HEK293 (cell line): ENCODE data around the gene DISP3.

Experiments used
- CTCF ChIP-seq: fragments of 450-650 bp; formaldehyde crosslinking; IDR thresholded peaks from 2 replicates; pipeline ENCODE4 v1.5.1; 2016; ENCODE audit warnings: missing biosample characterization, missing genetic modification characterization
- GLIS1 ChIP-seq: fragments of 450-650 bp; formaldehyde crosslinking; IDR thresholded peaks from 2 replicates; pipeline ENCODE4 v1.5.1; 2016; ENCODE audit warnings: missing biosample characterization, missing genetic modification characterization
- INSM2 ChIP-seq: fragments of 450-650 bp; formaldehyde crosslinking; IDR thresholded peaks from 2 replicates; pipeline ENCODE4 v1.5.1; 2016; ENCODE audit warnings: missing biosample characterization, missing genetic modification characterization
- ZBTB10 ChIP-seq: fragments of 450-650 bp; formaldehyde crosslinking; IDR thresholded peaks from 2 replicates; pipeline ENCODE4 v1.5.1; 2016; ENCODE audit warnings: missing biosample characterization, missing genetic modification characterization
- ZFP69B ChIP-seq: fragments of 450-650 bp; formaldehyde crosslinking; IDR thresholded peaks from 2 replicates; pipeline ENCODE4 v1.5.1; 2016; ENCODE audit warnings: missing biosample characterization, missing genetic modification characterization
- ZNF174 ChIP-seq: fragments of 450-650 bp; formaldehyde crosslinking; IDR thresholded peaks from 2 replicates; pipeline ENCODE4 v1.5.0; 2017; ENCODE audit warnings: missing biosample characterization, mild to moderate bottlenecking, missing genetic modification characterization
- ZNF404 ChIP-seq: fragments of 450-650 bp; formaldehyde crosslinking; IDR thresholded peaks from 2 replicates; pipeline ENCODE4 v1.5.1; 2017; ENCODE audit warnings: missing biosample characterization, missing genetic modification characterization
- ZNF433 ChIP-seq: fragments of 450-650 bp; formaldehyde crosslinking; IDR thresholded peaks from 2 replicates; pipeline ENCODE4 v1.5.1; 2016; ENCODE audit warnings: missing biosample characterization, missing genetic modification characterization, low read depth
- ZNF549 ChIP-seq: fragments of 450-650 bp; IDR thresholded peaks from 2 replicates; pipeline ENCODE4 v1.5.1; 2018; ENCODE audit warnings: missing biosample characterization, missing genetic modification characterization, mild to moderate bottlenecking, inconsistent platforms, moderate library complexity
- ZNF626 ChIP-seq: fragments of 450-650 bp; sonication (Bioruptor Pico); formaldehyde crosslinking; IDR thresholded peaks from 2 replicates; pipeline ENCODE4 v1.5.1; 2018; ENCODE audit warnings: missing biosample characterization, missing genetic modification characterization, inconsistent platforms
- ZNF704 ChIP-seq: fragments of 450-650 bp; formaldehyde crosslinking; IDR thresholded peaks from 2 replicates; pipeline ENCODE4 v1.5.1; 2016; ENCODE audit warnings: missing biosample characterization, missing genetic modification characterization
- ZSCAN30 ChIP-seq: fragments of 450-650 bp; IDR thresholded peaks from 2 replicates; pipeline ENCODE4 v1.5.1; 2018; ENCODE audit warnings: missing biosample characterization, mild to moderate bottlenecking, missing genetic modification characterization, moderate library complexity
- TF ChIP-seq, protein P1 (sequence below): fragments of 450-650 bp; formaldehyde crosslinking; IDR thresholded peaks from 2 replicates; pipeline ENCODE4 v1.5.1; 2016; ENCODE audit warnings: missing biosample characterization, missing genetic modification characterization, low read depth

DNA sequence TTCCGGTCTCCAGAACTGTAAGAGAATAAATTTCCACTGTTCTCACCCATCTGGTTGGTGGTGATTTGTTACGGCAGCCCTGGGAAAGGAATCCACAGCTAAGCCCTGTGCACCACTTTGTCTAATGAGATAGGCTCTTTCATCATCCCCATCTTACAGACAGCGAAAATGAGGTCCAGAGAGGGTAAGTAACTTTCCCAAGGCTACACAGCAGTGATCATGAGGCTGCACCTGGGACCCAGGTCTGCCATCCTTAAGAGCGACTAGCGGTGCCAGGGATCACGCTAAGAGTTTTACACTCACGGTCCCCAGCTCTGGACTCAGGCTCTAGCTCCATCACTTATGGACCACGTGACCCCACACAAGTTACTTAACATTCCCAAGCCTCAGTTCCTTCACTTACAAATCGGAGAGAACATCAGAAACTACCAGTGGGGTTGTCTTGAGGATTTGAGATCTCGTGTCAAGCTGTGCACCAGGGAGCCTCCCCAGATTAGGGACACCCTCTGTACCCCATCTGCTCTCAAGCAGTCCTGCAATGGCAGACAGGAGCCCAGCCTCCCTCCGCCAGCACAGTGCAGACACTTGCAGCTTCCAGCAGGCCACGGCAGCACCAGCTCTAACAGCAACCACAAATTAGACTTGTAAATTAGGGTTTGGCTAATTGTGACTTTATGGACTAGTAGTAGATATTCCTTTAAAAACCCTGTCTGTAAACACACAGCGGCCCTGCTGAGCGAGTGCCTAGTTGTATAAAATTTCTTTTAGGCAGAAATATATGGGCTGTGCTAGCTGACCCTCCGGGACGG lies 87.3 kb downstream of the DISP3 start:
- TF ChIP-seq INSM2 (no peak), CTCF (no peak), ZSCAN30 (tag by site-specific recombination) (no peak), ZNF704 (no peak), ZNF626 (tag by site-specific recombination) (no peak), ZNF174 (tag by site-specific recombination) (no peak), GLIS1 (tag by site-specific recombination) (no peak), ZFP69B (no peak), ZNF549 (tag by site-specific recombination) (no peak), ZNF433 (no peak), ZBTB10 (no peak), ZNF404 (no peak)
- TF ChIP-seq, protein P1, sequence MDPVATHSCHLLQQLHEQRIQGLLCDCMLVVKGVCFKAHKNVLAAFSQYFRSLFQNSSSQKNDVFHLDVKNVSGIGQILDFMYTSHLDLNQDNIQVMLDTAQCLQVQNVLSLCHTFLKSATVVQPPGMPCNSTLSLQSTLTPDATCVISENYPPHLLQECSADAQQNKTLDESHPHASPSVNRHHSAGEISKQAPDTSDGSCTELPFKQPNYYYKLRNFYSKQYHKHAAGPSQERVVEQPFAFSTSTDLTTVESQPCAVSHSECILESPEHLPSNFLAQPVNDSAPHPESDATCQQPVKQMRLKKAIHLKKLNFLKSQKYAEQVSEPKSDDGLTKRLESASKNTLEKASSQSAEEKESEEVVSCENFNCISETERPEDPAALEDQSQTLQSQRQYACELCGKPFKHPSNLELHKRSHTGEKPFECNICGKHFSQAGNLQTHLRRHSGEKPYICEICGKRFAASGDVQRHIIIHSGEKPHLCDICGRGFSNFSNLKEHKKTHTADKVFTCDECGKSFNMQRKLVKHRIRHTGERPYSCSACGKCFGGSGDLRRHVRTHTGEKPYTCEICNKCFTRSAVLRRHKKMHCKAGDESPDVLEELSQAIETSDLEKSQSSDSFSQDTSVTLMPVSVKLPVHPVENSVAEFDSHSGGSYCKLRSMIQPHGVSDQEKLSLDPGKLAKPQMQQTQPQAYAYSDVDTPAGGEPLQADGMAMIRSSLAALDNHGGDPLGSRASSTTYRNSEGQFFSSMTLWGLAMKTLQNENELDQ, result no peak
